Measurements from ENCODE around the gene CAPNS1. TPM values are rescaled to one million over a fixed set of nuclear protein-coding genes. Genes with fewer than 3 reads are reported as not detected.
"Not testable (repeated sequence)": the region's sequence is repeated elsewhere in the genome, so short reads cannot be mapped to it uniquely, and the experiment has no call there.

The CAPNS1 gene
- total RNA-seq, 2 donors from 2014 or later: 586 to 597 TPM

- intact Hi-C loops (cut with DNase I): loop anchor here in 1 of 2 donors (5.0 kb wide), 1 partner anchor 55 kb away; no protein-coding TSS in a partner anchor
- DNase-seq (ENCODE audit: low spot score): no peak
Measured at GRCh38 chr19:36112678-36113077, 27.2 kb upstream of the CAPNS1 start.

GRCh38 chr19:36113425-36113824, 26.4 kb upstream of the CAPNS1 start:
- DNase-seq (ENCODE audit: low spot score): no peak
- intact Hi-C loops (cut with DNase I): loop anchor here in 1 of 2 donors (5.0 kb wide), 1 partner anchor 56 kb away; no protein-coding TSS in a partner anchor

GRCh38 chr19:36113894-36114720, 25.8 kb upstream of the CAPNS1 start:
- intact Hi-C loops (cut with DNase I): loop anchor here in 1 of 2 donors (5.0 kb wide), 1 partner anchor 57 kb away; no protein-coding TSS in a partner anchor
- no peak for DNase-seq (ENCODE audit: low spot score)

GRCh38 chr19:36114721-36115452, 25.0 kb upstream of the CAPNS1 start, which contains the start of gene POLR2I:
Gene POLR2I, minus strand, starts transcription at chr19:36114875. Its CDS starts 19 bp downstream, at chr19:36114856.
- intact Hi-C loops (cut with DNase I): loop anchor here in 1 of 2 donors (5.0 kb wide), 1 partner anchor 58 kb away; no protein-coding TSS in a partner anchor
- DNase-seq (ENCODE audit: low spot score): peak; percentile 100

- intact Hi-C loops (cut with DNase I): no loop called here
- peak; percentile 94 for DNase-seq (ENCODE audit: low spot score)
Measured at GRCh38 chr19:36115453-36116343, 24.2 kb upstream of the CAPNS1 start, which contains the start of gene TBCB. Gene TBCB, plus strand, starts transcription at chr19:36115468. Its CDS starts 93 bp downstream, at chr19:36115561.

- intact Hi-C loops (cut with DNase I): no loop called here
- DNase-seq (ENCODE audit: low spot score): no peak
Measured at GRCh38 chr19:36116344-36116637, 23.6 kb upstream of the CAPNS1 start.

- intact Hi-C loops (cut with DNase I): no loop called here
- no peak for DNase-seq (ENCODE audit: low spot score)
Measured at GRCh38 chr19:36120092-36120983, 19.5 kb upstream of the CAPNS1 start.

- no peak for DNase-seq (ENCODE audit: low spot score)
- intact Hi-C loops (cut with DNase I): no loop called here
Measured at GRCh38 chr19:36120984-36121358, 18.9 kb upstream of the CAPNS1 start.

GRCh38 chr19:36121486-36122124, 18.3 kb upstream of the CAPNS1 start:
- intact Hi-C loops (cut with DNase I): no loop called here

GRCh38 chr19:36125557-36125956, 14.3 kb upstream of the CAPNS1 start:
- no peak for DNase-seq (ENCODE audit: low spot score)
- intact Hi-C loops (cut with DNase I): no loop called here

More at GRCh38 chr19:36121486-36122124, 18.3 kb upstream of the CAPNS1 start:
- no peak for DNase-seq (ENCODE audit: low spot score)

- no peak for DNase-seq (ENCODE audit: low spot score)
- intact Hi-C loops (cut with DNase I): no loop called here
Measured at GRCh38 chr19:36128392-36128736, 11.5 kb upstream of the CAPNS1 start.

GRCh38 chr19:36131221-36131620, 8.6 kb upstream of the CAPNS1 start:
- intact Hi-C loops (cut with DNase I): loop anchor here in 1 of 2 donors (5.0 kb wide), 1 partner anchor 36 kb away; no protein-coding TSS in a partner anchor
- not testable (repeated sequence) for DNase-seq (ENCODE audit: low spot score)

- DNase-seq (ENCODE audit: low spot score): not testable (repeated sequence)
- intact Hi-C loops (cut with DNase I): loop anchor here in 1 of 2 donors (5.0 kb wide), 2 partner anchors 32 to 1792 kb away; no protein-coding TSS in a partner anchor
Measured at GRCh38 chr19:36134867-36135266, 5.0 kb upstream of the CAPNS1 start.

GRCh38 chr19:36136964-36137686, 2.7 kb upstream of the CAPNS1 start:
- no peak for DNase-seq (ENCODE audit: low spot score)
- intact Hi-C loops (cut with DNase I): loop anchor here in 1 of 2 donors (5.0 kb wide), 1 partner anchor 1790 kb away; no protein-coding TSS in a partner anchor

- intact Hi-C loops (cut with DNase I): loop anchor here in 1 of 2 donors (5.0 kb wide), 1 partner anchor 1788 kb away; no protein-coding TSS in a partner anchor
Measured at GRCh38 chr19:36139120-36139472, 770 bp upstream of the CAPNS1 start.

GRCh38 chr19:36140304-36141038, 605 bp downstream of the CAPNS1 start:
- intact Hi-C loops (cut with DNase I): no loop called here

More at GRCh38 chr19:36139120-36139472, 770 bp upstream of the CAPNS1 start:
- DNase-seq (ENCODE audit: low spot score): no peak

More at GRCh38 chr19:36140304-36141038, 605 bp downstream of the CAPNS1 start:
- no peak for DNase-seq (ENCODE audit: low spot score)

Measured in posterior vena cava (tissue), 2 donors.